Smooth muscle cell (in vitro differentiated cells): Measurements from ENCODE around the gene OSBP2. TPM values are rescaled to one million over a fixed set of nuclear protein-coding genes. Genes with fewer than 3 reads are reported as not detected.

ENCODE experiments used
- DNase-seq: peaks from one replicate; lab custom pipeline; 2025; ENCODE audit not compliant: unreplicated experiment; lab: John Stamatoyannopoulos, UW
- H2AFZ ChIP-seq: fragments of 200-600 bp; sonication (generic); 2 replicates; pipeline ENCODE4 v1.6.0; 2016; ENCODE audit warnings: antibody characterized with exemption, low read depth, mild to moderate bottlenecking
- H3F3A ChIP-seq: fragments of 200-600 bp; sonication (generic); 2 replicates; pipeline ENCODE4 v1.6.0; 2017; ENCODE audit warnings: antibody characterized with exemption, low read depth
- H3K27ac ChIP-seq: fragments of 200-600 bp; sonication (generic); 2 replicates; pipeline ENCODE4 v1.5.1; 2016; ENCODE audit warnings: low read depth, mild to moderate bottlenecking
- H3K27me3 ChIP-seq: fragments of 200-600 bp; sonication (generic); 2 replicates; pipeline ENCODE4 v1.6.1; 2016; ENCODE audit warnings: low read depth, mild to moderate bottlenecking
- H3K36me3 ChIP-seq: fragments of 200-600 bp; sonication (generic); 2 replicates; pipeline ENCODE4 v1.5.1; 2016; ENCODE audit warnings: low read depth
- H3K4me1 ChIP-seq: fragments of 200-600 bp; sonication (generic); 2 replicates; pipeline ENCODE4 v1.5.1; 2016; ENCODE audit warnings: low read depth
- H3K4me2 ChIP-seq: fragments of 200-600 bp; sonication (generic); 2 replicates; pipeline ENCODE4 v1.6.0; 2016; ENCODE audit warnings: mild to moderate bottlenecking
- H3K4me3 ChIP-seq: fragments of 200-600 bp; sonication (generic); 2 replicates; pipeline ENCODE4 v1.5.1; 2016; ENCODE audit warnings: mild to moderate bottlenecking
- H3K79me2 ChIP-seq: fragments of 200-600 bp; sonication (generic); 2 replicates; pipeline ENCODE4 v1.6.0; 2016; ENCODE audit warnings: low read depth, mild to moderate bottlenecking
- H3K9ac ChIP-seq: fragments of 200-600 bp; sonication (generic); 2 replicates; pipeline ENCODE4 v1.6.0; 2016; ENCODE audit warnings: low read depth
- H3K9me3 ChIP-seq: fragments of 200-600 bp; sonication (generic); replicated peaks from 2 replicates; pipeline ENCODE4 v1.5.1; 2016; ENCODE audit warnings: low read depth
- H4K20me1 ChIP-seq: fragments of 200-600 bp; sonication (generic); 2 replicates; pipeline ENCODE4 v1.6.0; 2016; ENCODE audit warnings: low read depth
- CTCF ChIP-seq: fragments of 200-600 bp; sonication (generic); IDR thresholded peaks from 2 replicates; pipeline ENCODE4 v1.5.1; 2017; ENCODE audit warnings: borderline replicate concordance, mild to moderate bottlenecking, antibody characterized with exemption; ENCODE audit not compliant: insufficient read depth, poor library complexity, severe bottlenecking
- WGBS: methylation state at CpG from one replicate; pipeline ENCODE4 v1.1.7; 2016; ENCODE audit warnings: low lambda C conversion rate; 5-methylcytosine and 5-hydroxymethylcytosine counted together
- polyA plus RNA-seq: library from polyadenylated mRNA; unstranded; fragments of >200 nt; fragmentation: Nextera tagmentation; extraction: Ambion mirVana; gene quantifications from 2 replicates; pipeline ENCODE4 v1.2.1, GENCODE V29; 2016
- total RNA-seq: library from RNA; depleted of rRNA; stranded (reverse); fragments of >200 nt; gene quantifications from 2 replicates; pipeline ENCODE4 v1.2.3, GENCODE V29; 2014

Gene OSBP2
- total and polyA plus RNA-seq, 2 experiments from 2014 or later, result 4.6 to 4.9 TPM

DNA sequence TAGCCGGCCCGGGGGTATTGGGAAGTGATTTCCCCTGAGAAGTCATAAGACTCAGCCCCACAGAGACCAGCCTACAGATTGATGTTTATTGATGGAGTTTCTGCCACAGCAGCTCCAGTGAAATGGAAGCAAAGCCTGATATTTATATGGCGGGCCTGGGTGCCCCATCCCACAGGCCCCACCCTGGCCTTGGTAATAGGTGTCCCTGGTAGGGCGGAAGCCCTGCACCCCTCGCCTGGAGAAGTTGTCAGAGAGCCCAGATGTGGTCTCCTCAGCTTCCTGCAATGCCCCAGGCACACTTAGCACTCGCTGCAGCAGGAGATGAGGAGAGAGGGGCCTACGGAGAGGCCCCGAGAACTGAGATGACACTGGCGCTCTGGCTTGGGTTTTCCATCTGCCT is 166.5 kb downstream of the OSBP2 start:
- DNase-seq, result no peak
- H4K20me1 ChIP-seq, result no peaks in the 10 kb centered on the region
- H3K27me3 ChIP-seq, result no peaks in the 10 kb centered on the region
- no peak overlapping the region for H2AFZ ChIP-seq
- TF ChIP-seq CTCF, result no peak
- no peaks in the 10 kb centered on the region for H3F3A ChIP-seq
- H3K4me2 ChIP-seq, result no peak overlapping the region
- H3K9ac ChIP-seq, result no peak overlapping the region
- H3K9me3 ChIP-seq, result no peaks in the 10 kb centered on the region
- H3K36me3 ChIP-seq, result no peaks in the 10 kb centered on the region
- no peak overlapping the region for H3K4me3 ChIP-seq
- no peak overlapping the region for H3K27ac ChIP-seq
- WGBS, result 94% methylated on average over 9 of the region's 9 CpGs
- no peaks in the 10 kb centered on the region for H3K4me1 ChIP-seq
- H3K79me2 ChIP-seq, result no peaks in the 10 kb centered on the region

DNA sequence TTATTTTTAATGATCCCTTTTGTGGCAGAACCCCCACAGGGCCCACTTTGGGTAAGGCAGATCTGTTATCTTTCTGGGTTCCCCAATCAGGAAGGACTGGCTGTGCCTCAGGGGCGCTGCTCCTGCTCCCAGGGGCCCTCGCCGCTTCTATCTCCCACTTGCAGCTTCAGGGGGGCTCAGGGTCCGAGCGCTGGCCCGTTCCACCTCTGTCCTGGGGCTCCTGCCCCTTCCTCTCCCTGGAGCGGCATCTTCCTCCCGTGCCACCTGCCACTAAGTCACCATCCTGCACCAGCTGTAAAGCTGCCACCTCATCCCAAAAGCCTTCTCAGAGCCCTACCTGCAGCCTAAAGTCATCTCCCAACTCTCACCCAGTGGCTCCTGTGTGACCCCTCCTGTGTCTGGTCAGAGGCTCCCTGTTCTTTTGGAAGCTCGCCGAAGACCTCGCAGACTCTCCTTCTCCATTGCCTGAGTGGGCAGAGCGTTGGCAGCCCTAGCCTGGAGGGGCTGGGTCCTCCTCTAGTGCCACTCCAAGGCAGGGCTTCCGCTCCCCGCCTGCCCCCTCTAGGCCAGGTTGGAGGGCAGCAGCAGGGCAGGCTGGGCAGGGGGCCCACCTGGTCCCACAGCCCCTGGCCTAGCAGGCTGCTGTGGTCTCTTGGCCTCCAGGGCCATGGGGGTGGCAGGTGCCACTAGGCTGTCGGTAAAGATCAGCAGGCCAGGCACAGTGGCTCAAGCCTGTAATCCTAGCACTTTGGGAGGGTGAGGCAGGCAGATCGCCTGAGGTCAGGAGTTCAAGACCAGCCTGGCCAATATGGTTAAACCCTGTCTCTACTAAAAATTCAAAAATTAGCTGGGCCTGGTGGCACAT is 167.2 kb downstream of the OSBP2 start:
- H3K27ac ChIP-seq, result no peak overlapping the region
- no peak for TF ChIP-seq CTCF
- no peaks in the 10 kb centered on the region for H3K36me3 ChIP-seq
- H3F3A ChIP-seq, result no peaks in the 10 kb centered on the region
- no peak for DNase-seq
- H2AFZ ChIP-seq, result no peak overlapping the region
- H3K4me2 ChIP-seq, result no peak overlapping the region
- WGBS, result 91% methylated on average over 16 of the region's 16 CpGs
- no peaks in the 10 kb centered on the region for H3K9me3 ChIP-seq
- H3K9ac ChIP-seq, result no peak overlapping the region
- H4K20me1 ChIP-seq, result no peaks in the 10 kb centered on the region
- H3K4me3 ChIP-seq, result no peak overlapping the region
- H3K27me3 ChIP-seq, result no peaks in the 10 kb centered on the region
- no peaks in the 10 kb centered on the region for H3K4me1 ChIP-seq
- H3K79me2 ChIP-seq, result no peaks in the 10 kb centered on the region

DNA sequence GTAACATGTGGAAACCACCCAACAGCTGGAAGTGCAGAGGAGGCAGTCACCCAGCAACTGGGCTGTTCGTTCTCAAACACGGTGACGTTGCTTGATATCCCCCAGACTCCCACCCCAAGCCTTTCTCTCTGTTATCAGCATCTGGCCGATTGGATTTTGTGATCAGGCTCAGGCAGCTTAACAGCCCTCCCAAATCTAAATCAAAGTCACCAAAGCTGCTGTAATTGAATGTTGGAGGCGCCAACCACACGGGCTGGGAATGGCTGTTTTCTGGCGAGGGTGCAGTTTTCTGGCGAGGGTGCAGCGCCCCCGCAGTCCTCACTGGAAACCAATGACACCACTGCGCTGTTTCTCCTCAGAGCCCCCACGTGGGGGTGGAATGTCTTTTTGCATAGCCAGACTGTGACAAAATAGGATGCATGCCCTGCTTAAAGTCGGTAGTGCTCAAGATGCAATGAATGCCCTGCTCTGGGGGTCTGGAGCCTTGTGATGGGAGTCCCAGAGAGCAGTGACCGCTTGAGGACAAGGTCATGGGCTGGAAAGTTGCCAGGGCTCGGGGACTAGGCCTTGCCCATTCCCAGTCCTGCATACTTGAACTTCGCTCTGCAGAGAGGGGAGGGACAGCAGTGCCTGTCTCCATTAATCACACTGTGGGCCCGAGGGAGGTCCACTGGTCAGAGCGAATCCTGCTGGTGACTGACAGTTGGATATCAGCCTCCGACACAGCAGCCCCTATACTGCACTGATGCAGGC is 168.6 kb downstream of the OSBP2 start:
- Histone ChIP-seq H3K4me2 (peak overlapping the region; percentile 74), H2AFZ (no peak overlapping the region), H3K27ac (no peak overlapping the region), H3K9me3 (no peaks in the 10 kb centered on the region), H3F3A (no peaks in the 10 kb centered on the region), H3K36me3 (no peaks in the 10 kb centered on the region), H3K79me2 (no peaks in the 10 kb centered on the region), H3K9ac (no peak overlapping the region), H3K4me1 (no peaks in the 10 kb centered on the region), H3K4me3 (no peak overlapping the region), H4K20me1 (no peaks in the 10 kb centered on the region), H3K27me3 (no peaks in the 10 kb centered on the region)
- WGBS, result 39% methylated on average over 19 of the region's 19 CpGs
- no peak for DNase-seq
- TF ChIP-seq CTCF, result no peak
